ENCODE results near the gene IL17RE. TPM values are rescaled to one million over a fixed set of nuclear protein-coding genes. Genes with fewer than 3 reads are reported as not detected.
"Not testable (repeated sequence)": the region's sequence is repeated elsewhere in the genome, so short reads cannot be mapped to it uniquely, and the experiment has no call there.

Gene IL17RE, protein sequence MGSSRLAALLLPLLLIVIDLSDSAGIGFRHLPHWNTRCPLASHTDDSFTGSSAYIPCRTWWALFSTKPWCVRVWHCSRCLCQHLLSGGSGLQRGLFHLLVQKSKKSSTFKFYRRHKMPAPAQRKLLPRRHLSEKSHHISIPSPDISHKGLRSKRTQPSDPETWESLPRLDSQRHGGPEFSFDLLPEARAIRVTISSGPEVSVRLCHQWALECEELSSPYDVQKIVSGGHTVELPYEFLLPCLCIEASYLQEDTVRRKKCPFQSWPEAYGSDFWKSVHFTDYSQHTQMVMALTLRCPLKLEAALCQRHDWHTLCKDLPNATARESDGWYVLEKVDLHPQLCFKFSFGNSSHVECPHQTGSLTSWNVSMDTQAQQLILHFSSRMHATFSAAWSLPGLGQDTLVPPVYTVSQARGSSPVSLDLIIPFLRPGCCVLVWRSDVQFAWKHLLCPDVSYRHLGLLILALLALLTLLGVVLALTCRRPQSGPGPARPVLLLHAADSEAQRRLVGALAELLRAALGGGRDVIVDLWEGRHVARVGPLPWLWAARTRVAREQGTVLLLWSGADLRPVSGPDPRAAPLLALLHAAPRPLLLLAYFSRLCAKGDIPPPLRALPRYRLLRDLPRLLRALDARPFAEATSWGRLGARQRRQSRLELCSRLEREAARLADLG
- not detected in 2 replicates for total RNA-seq (2014; rRNA removed; shearing (Covaris generic); ENCODE audit: low replicate concordance)

DNA sequence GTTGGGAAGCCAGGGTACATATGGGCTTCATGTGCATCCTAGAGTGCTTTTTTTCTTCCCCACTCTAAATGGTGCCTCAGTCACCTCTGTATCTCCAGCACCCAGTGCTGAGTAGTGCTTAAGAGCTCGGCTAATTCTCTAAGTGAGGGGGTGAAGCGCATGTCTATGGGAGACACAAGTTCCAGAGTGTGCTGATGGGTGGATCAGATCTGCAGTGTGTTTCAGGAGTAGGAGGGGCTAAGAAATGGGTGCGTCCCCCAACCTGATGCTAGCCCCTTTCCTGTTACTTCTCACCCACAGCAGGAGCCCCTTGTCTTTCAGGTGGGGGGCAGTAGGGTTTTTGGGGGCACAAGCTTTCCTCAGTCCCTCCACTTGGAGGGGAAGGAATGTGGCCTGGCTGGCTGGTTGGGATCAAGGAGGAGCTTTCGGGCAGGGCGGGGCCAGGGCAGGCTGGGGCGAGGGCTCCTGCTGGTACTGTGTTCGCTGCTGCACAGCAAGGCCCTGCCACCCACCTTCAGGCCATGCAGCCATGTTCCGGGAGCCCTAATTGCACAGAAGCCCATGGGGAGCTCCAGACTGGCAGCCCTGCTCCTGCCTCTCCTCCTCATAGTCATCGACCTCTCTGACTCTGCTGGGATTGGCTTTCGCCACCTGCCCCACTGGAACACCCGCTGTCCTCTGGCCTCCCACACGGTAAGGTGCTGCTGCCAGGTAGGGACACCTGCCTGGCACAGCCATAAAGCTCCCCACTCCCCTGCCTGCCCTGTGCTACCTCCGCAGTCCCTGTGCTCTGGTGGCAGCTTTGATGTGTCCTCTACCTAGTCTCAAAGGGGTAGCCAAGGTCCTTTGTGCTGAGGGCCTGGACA lies at the start of gene IL17RE:
IL17RE (plus strand) TSS at position 477 of the 866 bp plus-strand sequence; CDS start at position 562, 85 bp downstream.
- Histone ChIP-seq H3K27ac (ENCODE audit: low read length) (no peak within 1 kb of the TSS), H3K4me3 (ENCODE audit: low read length) (no peak within 1 kb of the TSS), H3K4me2 (ENCODE audit: low read depth, low read length, poor library complexity, severe bottlenecking) (no peak within 1 kb of the TSS)

DNA sequence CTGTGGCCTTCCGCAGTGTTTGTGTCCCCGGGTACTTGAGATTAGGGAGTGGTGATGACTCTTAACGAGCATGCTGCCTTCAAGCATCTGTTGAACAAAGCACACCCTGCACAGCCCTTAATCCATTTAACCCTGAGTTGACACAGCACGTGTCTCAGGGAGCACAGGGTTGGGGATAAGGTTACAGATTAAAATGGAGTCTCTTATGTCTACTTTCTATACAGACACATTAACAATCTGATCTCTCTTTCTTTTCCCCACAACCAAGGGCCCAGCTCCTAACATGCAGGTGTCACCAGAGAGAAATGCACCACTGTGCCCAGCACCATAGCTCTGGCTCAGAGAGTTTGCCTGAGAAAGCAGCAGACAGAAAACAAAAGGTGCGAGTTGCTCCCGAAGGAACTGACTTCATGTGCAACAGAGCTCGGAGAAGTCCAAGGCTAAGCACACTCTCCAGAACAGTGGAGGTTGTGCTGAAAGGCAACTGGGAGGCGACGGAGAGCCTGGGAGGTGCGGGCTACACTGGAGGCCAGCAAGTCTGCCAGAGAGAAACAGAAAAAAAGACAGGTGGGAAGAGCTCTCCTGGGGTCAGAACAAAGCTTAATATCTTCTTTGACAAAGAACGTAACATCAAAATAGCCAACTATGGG lies 48.2 kb upstream of the IL17RE start:
- not testable (repeated sequence) for H3K9ac ChIP-seq (ENCODE audit: low read length); H3K27ac ChIP-seq (ENCODE audit: low read length); H3K27me3 ChIP-seq (ENCODE audit: low read length)

More for the DNA sequence above, at the start of gene IL17RE:
- no peak within 1 kb of the TSS for H2AFZ ChIP-seq (ENCODE audit: low read length)
- H3K79me2 ChIP-seq (ENCODE audit: low read length): no peaks in the 10 kb centered on the region
- H3K9me2 ChIP-seq (replicated peaks; ENCODE audit: insufficient read depth, low read length): no peaks in the 10 kb centered on the region
- H3K4me1 ChIP-seq (ENCODE audit: low read length): no peaks in the 10 kb centered on the region
- H3K27me3 ChIP-seq (ENCODE audit: low read length): no peaks in the 10 kb centered on the region
- no peaks in the 10 kb centered on the region for H4K20me1 ChIP-seq (ENCODE audit: insufficient read depth, low read depth, low read length)
- DNase-seq: no peak
- H3K36me3 ChIP-seq (ENCODE audit: insufficient read depth, low read length): no peaks in the 10 kb centered on the region
- no peak within 1 kb of the TSS for H3K9ac ChIP-seq (ENCODE audit: low read length)
- H3K9me3 ChIP-seq (ENCODE audit: low read length): no peaks in the 10 kb centered on the region

DNA sequence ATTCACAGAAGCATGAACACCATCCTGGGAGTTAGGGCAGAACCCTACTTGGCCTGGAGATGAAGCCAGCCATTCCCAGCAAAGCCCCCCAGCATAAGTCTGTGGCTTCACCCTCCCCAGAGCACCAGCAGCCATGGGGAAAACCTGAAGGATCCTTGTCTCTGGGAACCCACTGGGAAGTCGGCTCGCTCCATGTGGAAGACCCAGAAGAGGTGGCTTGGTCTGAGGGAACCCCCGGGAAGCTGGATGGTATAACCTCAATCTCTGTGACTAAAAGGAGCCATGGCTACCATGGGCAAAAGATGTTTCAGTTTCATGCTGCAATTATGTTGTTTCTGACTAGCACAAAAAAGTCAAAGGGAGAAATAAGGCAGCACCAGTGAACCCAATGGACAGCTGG lies 47.1 kb upstream of the IL17RE start:
- no peak for DNase-seq
- no peaks in the 10 kb centered on the region for H3K79me2 ChIP-seq (ENCODE audit: low read length)
- H3K4me2 ChIP-seq (ENCODE audit: low read depth, low read length, poor library complexity, severe bottlenecking): no peak overlapping the region
- no peak overlapping the region for H3K27ac ChIP-seq (ENCODE audit: low read length)
- H3K36me3 ChIP-seq (ENCODE audit: insufficient read depth, low read length): no peaks in the 10 kb centered on the region
- no peaks in the 10 kb centered on the region for H3K27me3 ChIP-seq (ENCODE audit: low read length)
- no peaks in the 10 kb centered on the region for H3K9me3 ChIP-seq (ENCODE audit: low read length)
- no peak overlapping the region for H3K4me3 ChIP-seq (ENCODE audit: low read length)
- no peaks in the 10 kb centered on the region for H3K4me1 ChIP-seq (ENCODE audit: low read length)
- H4K20me1 ChIP-seq (ENCODE audit: insufficient read depth, low read depth, low read length): no peaks in the 10 kb centered on the region
- no peak overlapping the region for H3K9ac ChIP-seq (ENCODE audit: low read length)
- H2AFZ ChIP-seq (ENCODE audit: low read length): no peak overlapping the region
- H3K9me2 ChIP-seq (replicated peaks; ENCODE audit: insufficient read depth, low read length): no peaks in the 10 kb centered on the region

More for the DNA sequence above, 48.2 kb upstream of the IL17RE start:
- H3K9me2 ChIP-seq (replicated peaks; ENCODE audit: insufficient read depth, low read length); DNase-seq; H3K4me2 ChIP-seq (ENCODE audit: low read depth, low read length, poor library complexity, severe bottlenecking); H3K79me2 ChIP-seq (ENCODE audit: low read length); H2AFZ ChIP-seq (ENCODE audit: low read length); H4K20me1 ChIP-seq (ENCODE audit: insufficient read depth, low read depth, low read length); H3K36me3 ChIP-seq (ENCODE audit: insufficient read depth, low read length); H3K4me3 ChIP-seq (ENCODE audit: low read length); H3K4me1 ChIP-seq (ENCODE audit: low read length); H3K9me3 ChIP-seq (ENCODE audit: low read length): not testable (repeated sequence)

DNA sequence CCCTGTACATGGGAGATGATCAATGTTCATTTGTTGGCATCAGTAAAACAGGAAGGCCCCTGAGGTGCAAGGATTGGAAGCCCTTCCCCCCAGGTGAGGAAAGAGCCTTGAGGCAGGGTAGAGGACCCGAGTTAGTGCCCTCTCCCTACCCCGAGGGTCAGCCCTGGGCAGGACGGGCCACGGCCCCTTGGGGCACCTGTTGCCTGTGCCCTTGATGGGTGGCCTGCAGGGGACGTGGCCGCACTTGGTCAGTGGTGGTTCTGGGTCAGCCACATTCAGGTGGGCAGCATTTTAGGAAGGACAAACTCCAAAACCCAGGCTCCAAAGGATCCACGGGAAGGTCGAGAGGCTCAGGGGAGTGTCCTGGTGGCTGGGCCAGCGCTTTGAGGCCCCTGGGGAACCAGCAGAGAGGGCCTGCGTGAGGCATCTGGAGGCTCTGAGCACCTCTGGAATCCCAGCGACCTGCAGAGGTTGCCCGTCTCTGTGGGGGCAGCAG lies 43.1 kb upstream of the IL17RE start:
- H3K4me1 ChIP-seq (ENCODE audit: low read length): no peaks in the 10 kb centered on the region
- H2AFZ ChIP-seq (ENCODE audit: low read length): no peak overlapping the region
- no peak overlapping the region for H3K9ac ChIP-seq (ENCODE audit: low read length)
- no peak overlapping the region for H3K27ac ChIP-seq (ENCODE audit: low read length)
- no peaks in the 10 kb centered on the region for H3K9me2 ChIP-seq (replicated peaks; ENCODE audit: insufficient read depth, low read length)
- H3K9me3 ChIP-seq (ENCODE audit: low read length): no peaks in the 10 kb centered on the region
- no peaks in the 10 kb centered on the region for H3K27me3 ChIP-seq (ENCODE audit: low read length)
- no peaks in the 10 kb centered on the region for H3K79me2 ChIP-seq (ENCODE audit: low read length)
- no peak for DNase-seq
- H3K4me3 ChIP-seq (ENCODE audit: low read length): no peak overlapping the region
- no peak overlapping the region for H3K4me2 ChIP-seq (ENCODE audit: low read depth, low read length, poor library complexity, severe bottlenecking)
- H4K20me1 ChIP-seq (ENCODE audit: insufficient read depth, low read depth, low read length): no peaks in the 10 kb centered on the region
- no peaks in the 10 kb centered on the region for H3K36me3 ChIP-seq (ENCODE audit: insufficient read depth, low read length)

DNA sequence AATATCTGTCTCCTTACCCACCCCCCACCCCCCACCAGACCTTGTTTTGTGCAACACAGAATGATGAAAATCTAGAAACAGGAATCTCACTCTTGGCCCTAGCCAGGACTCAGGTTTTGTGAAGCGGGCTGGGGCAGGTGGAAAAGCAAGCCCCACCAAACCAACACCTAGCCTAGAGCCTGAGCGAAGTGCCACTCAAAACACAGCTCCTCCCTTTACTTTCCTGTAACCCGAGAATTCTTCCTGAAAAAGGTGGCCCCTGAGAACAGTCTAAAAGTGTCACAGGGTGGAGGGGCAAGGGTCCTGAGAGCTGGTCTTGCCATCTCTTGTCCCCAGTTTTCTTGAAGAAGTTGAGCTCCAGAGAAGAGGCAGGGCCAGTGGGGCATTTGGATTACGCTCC lies 41.4 kb upstream of the IL17RE start:
- no peaks in the 10 kb centered on the region for H3K4me1 ChIP-seq (ENCODE audit: low read length)
- H3K36me3 ChIP-seq (ENCODE audit: insufficient read depth, low read length): no peaks in the 10 kb centered on the region
- DNase-seq: no peak
- no peaks in the 10 kb centered on the region for H3K9me3 ChIP-seq (ENCODE audit: low read length)
- no peaks in the 10 kb centered on the region for H3K9me2 ChIP-seq (replicated peaks; ENCODE audit: insufficient read depth, low read length)
- H3K27ac ChIP-seq (ENCODE audit: low read length): no peak overlapping the region
- no peak overlapping the region for H3K9ac ChIP-seq (ENCODE audit: low read length)
- no peaks in the 10 kb centered on the region for H3K27me3 ChIP-seq (ENCODE audit: low read length)
- H2AFZ ChIP-seq (ENCODE audit: low read length): no peak overlapping the region
- no peaks in the 10 kb centered on the region for H4K20me1 ChIP-seq (ENCODE audit: insufficient read depth, low read depth, low read length)
- no peaks in the 10 kb centered on the region for H3K79me2 ChIP-seq (ENCODE audit: low read length)
- H3K4me3 ChIP-seq (ENCODE audit: low read length): no peak overlapping the region
- H3K4me2 ChIP-seq (ENCODE audit: low read depth, low read length, poor library complexity, severe bottlenecking): no peak overlapping the region

DNA sequence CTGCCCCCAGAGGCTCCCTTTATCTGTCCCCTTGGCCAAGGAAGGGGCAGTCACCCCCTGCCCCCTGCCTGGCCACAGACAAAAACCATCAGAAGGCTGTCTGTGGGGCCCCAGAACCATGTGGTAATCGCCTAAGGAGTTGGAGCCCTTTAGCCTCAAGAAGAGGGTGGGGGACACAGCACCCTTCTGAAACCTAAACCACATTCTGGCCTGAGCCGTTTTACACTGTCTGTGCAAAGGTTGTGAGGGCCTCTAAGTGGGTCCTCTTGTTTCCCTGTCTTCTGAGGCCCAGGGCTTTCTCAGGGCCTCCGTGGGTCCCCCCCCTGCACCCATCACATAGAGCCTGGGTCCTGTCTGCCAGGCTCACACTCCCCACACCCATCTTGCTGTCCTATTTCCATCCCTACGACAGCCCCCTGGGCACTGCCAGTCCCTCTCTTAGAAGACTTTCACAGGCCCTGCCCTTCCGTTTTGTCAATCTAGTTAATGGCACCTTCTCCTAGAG lies 41.0 kb upstream of the IL17RE start:
- Histone ChIP-seq H4K20me1 (ENCODE audit: insufficient read depth, low read depth, low read length) (no peaks in the 10 kb centered on the region), H3K4me3 (ENCODE audit: low read length) (no peak overlapping the region), H3K27ac (ENCODE audit: low read length) (no peak overlapping the region), H3K27me3 (ENCODE audit: low read length) (no peaks in the 10 kb centered on the region), H3K9me2 (replicated peaks; ENCODE audit: insufficient read depth, low read length) (no peaks in the 10 kb centered on the region), H3K4me1 (ENCODE audit: low read length) (no peaks in the 10 kb centered on the region), H3K79me2 (ENCODE audit: low read length) (no peaks in the 10 kb centered on the region), H3K36me3 (ENCODE audit: insufficient read depth, low read length) (no peaks in the 10 kb centered on the region), H3K9me3 (ENCODE audit: low read length) (no peaks in the 10 kb centered on the region), H3K9ac (ENCODE audit: low read length) (no peak overlapping the region), H3K4me2 (ENCODE audit: low read depth, low read length, poor library complexity, severe bottlenecking) (no peak overlapping the region), H2AFZ (ENCODE audit: low read length) (no peak overlapping the region)
- DNase-seq: no peak

DNA sequence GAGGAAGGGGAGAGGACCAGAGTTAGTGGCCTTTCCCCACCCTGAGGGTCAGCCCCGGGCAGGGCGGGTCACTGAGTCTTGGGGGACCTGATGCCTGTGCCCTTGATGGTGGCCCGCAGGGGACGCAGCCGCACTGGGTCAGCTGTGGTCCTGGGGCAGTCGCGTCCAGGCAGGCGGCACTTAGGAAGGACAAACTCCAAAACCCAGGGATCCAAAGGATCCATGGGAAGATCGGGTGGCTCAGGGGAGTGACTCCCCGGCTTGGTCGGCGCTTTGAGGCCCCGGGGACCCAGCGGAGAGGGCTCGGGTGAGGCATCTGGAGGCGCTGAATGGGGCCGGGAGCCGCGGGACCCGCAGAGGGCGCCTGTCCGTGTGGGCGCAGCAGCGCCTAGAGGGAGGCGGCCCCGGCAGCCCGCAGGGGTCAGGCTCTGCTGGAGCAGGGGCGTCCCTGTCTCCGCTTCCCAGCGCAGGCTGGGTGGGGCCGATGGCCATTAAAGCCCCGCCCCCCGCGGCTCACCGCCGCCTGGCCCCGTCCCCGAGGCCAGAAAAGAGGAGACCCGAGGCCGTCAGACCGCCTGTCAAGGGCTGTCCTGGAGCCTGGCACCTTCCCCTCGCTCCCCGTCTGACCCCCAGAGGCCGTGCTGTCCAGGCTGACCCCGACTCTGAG lies 40.1 kb upstream of the IL17RE start:
- H3K4me1 ChIP-seq (ENCODE audit: low read length): no peaks in the 10 kb centered on the region
- no peak overlapping the region for H3K4me3 ChIP-seq (ENCODE audit: low read length)
- H3K4me2 ChIP-seq (ENCODE audit: low read depth, low read length, poor library complexity, severe bottlenecking): no peak overlapping the region
- H3K36me3 ChIP-seq (ENCODE audit: insufficient read depth, low read length): no peaks in the 10 kb centered on the region
- H3K9me3 ChIP-seq (ENCODE audit: low read length): no peaks in the 10 kb centered on the region
- no peaks in the 10 kb centered on the region for H3K27me3 ChIP-seq (ENCODE audit: low read length)
- no peaks in the 10 kb centered on the region for H4K20me1 ChIP-seq (ENCODE audit: insufficient read depth, low read depth, low read length)
- no peaks in the 10 kb centered on the region for H3K79me2 ChIP-seq (ENCODE audit: low read length)
- no peak for DNase-seq
- H3K9me2 ChIP-seq (replicated peaks; ENCODE audit: insufficient read depth, low read length): no peaks in the 10 kb centered on the region
- no peak overlapping the region for H2AFZ ChIP-seq (ENCODE audit: low read length)
- no peak overlapping the region for H3K27ac ChIP-seq (ENCODE audit: low read length)
- no peak overlapping the region for H3K9ac ChIP-seq (ENCODE audit: low read length)

All from Karpas-422 (cell line).